Thyroid gland (tissue), 4 donors: ENCODE data around the gene NRP2. TPM values are rescaled to one million over a fixed set of nuclear protein-coding genes. Genes with fewer than 3 reads are reported as not detected.
A peak's percentile ranks its signal among the peaks of the same experiment; 100 is the strongest.

Experiments used
- DNase-seq, 2 donors: peaks; one replicate each; pipeline ENCODE4 v3.0.0-alpha.2; 2019
- H3K27ac ChIP-seq, 3 donors: fragments of 200-600 bp; sonication (generic); 1 replicate in 2 of 3; 2 replicates in 1 of 3; pipeline ENCODE4 v1.5.1; 2016 to 2019; ENCODE audit warnings: mild to moderate bottlenecking in 1 of 3, moderate library complexity in 1 of 3
- H3K27me3 ChIP-seq: fragments of 200-600 bp; sonication (generic); one replicate; pipeline ENCODE4 v1.5.1; 2019
- H3K36me3 ChIP-seq, 2 donors: fragments of 200-600 bp; sonication (generic); one replicate each; pipeline ENCODE4 v1.5.1; 2016 to 2019
- H3K4me1 ChIP-seq, 2 donors: fragments of 200-600 bp; sonication (generic); one replicate each; pipeline ENCODE4 v1.5.1; 2017 to 2019
- H3K4me3 ChIP-seq, 3 donors: fragments of 200-600 bp; sonication (generic); replicated peaks in 1 of 3; 1 replicate in 2 of 3; 2 replicates in 1 of 3; pipeline ENCODE4 v1.5.1; 2016; ENCODE audit warnings: mild to moderate bottlenecking in 1 of 3
- H3K9me3 ChIP-seq: fragments of 200-600 bp; sonication (generic); one replicate; pipeline ENCODE4 v1.5.1; 2017
- POLR2A ChIP-seq, 2 donors: fragments of 450-650 bp; IDR thresholded peaks; one replicate each; pipeline ENCODE4 v1.6.1; 2017; ENCODE audit warnings: antibody characterized with exemption in 2 of 2, mild to moderate bottlenecking in 2 of 2, moderate library complexity in 1 of 2
- WGBS, 2 donors: methylation state at CpG; one replicate each; pipeline ENCODE4 v1.1.5; 2017; 5-methylcytosine and 5-hydroxymethylcytosine counted together
- intact Hi-C: fragments of 100-400 bp; cut with DNase I; formaldehyde crosslinking; loops from one replicate; pipeline ENCODE4 v1.15.1; 2023
- total RNA-seq, 4 donors: library from RNA; depleted of rRNA; stranded (reverse); fragments of >200 nt; gene quantifications; one replicate each; pipeline ENCODE4 v1.2.3, GENCODE V29; 2016
- TF ChIP-seq, protein P1 (sequence below), 6 experiments: fragments of 200-600 bp in 3 of 6; fragments of 450-650 bp in 3 of 6; sonication (generic) in 3 of 6; IDR thresholded peaks; one replicate each; pipeline ENCODE4 v1.5.1; 2016 to 2019; ENCODE audit warnings: antibody characterized with exemption in 6 of 6, mild to moderate bottlenecking in 2 of 6, inconsistent platforms in 1 of 6, moderate library complexity in 1 of 6

NRP2 gene
- total RNA-seq, 4 donors from 2014 or later: 29.3 to 62.5 (median 41.6) TPM

DNA sequence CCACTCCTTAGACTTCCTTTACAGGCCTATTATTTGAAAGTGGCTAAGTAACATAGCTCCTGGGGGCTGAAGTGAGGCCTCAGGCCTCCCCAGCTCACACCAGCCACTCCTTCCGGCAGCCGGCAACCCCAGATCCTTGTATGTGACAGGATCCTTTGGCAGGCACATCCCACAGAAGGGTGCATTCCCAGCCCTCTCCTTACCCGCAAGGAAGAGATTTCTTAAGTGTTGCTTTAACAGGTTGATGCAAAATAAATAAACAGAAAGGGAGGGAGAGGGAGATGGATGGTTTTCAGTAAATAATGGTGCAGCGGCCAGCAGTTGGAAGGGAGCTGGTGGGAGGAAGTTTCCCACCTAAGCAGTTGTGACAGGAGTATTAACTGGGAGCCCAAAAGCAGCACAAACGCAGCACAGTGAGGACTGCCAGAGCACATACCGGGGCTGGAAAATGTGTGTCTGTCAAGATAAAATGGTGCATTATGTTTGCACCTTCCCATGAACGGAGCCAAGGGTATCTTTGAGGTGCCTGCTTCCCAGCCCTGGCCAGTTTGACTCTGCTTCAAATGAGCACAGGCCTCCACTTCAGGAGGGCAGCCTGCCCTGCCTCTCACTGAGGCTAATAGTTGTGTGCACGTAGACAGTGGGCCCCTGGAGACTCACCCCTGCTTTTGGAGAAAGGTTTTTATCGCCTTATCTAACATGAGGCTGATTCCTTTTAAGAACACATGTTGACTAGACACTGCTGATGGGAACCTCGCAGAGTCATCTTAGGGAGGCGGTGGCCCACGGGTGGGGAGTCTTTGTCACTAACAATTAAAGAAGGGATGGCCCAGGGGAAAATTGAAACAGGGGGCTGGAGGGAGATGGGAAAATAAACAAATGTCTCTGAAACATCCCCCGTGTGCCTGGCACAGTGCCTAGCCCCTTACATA is 32.8 kb downstream of the NRP2 start:
- H3K4me1 ChIP-seq: peaks cover 0 to 7% of the 10 kb centered on the region in 2 donors
- H3K9me3 ChIP-seq: no peaks in the 10 kb centered on the region
- no peak overlapping the region for H3K4me3 ChIP-seq
- H3K36me3 ChIP-seq: no peaks in the 10 kb centered on the region
- peak overlapping the region in 1 of 3 donors; percentile 1 for H3K27ac ChIP-seq
- WGBS, 2 donors: 80 to 82% methylated on average over 13 of the region's 13 CpGs
- TF ChIP-seq POLR2A (IDR thresholded peaks at IDR 0.05): no peak
- no peaks in the 10 kb centered on the region for H3K27me3 ChIP-seq
- no peak for DNase-seq
- intact Hi-C loops: no loop called here

DNA sequence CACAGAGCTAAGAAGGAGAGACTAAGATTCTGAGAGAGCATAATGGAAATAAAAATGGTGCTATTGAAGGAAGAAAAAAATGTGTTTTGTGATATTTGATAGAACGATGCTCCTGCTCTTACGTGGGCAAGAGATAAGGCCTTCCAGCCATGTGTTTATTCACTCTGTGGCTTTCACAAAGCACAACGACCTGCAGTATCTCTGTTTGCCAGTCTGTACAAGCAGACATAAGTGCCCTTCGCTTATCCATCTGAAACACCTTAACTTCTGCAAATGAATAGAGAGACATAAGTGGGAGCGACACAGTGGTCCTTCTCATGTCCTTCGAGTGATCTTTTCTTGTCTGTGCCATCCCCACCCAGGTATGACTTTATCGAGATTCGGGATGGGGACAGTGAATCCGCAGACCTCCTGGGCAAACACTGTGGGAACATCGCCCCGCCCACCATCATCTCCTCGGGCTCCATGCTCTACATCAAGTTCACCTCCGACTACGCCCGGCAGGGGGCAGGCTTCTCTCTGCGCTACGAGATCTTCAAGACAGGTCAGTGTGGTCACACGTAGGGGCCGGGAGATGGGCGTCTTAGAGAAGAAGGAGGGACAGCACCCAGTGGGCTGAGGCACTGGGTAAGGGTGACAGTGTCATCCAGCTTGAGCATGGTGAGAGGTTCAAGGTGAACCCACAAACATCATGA is 33.7 kb downstream of the NRP2 start:
- H3K36me3 ChIP-seq: no peaks in the 10 kb centered on the region
- H3K27ac ChIP-seq: no peak overlapping the region
- intact Hi-C loops: no loop called here
- peak; percentile 40 to 51 for DNase-seq
- H3K9me3 ChIP-seq: no peaks in the 10 kb centered on the region
- WGBS, 2 donors: 79 to 81% methylated on average over 20 of the region's 20 CpGs
- peaks cover 0 to 7% of the 10 kb centered on the region in 2 donors for H3K4me1 ChIP-seq
- TF ChIP-seq, protein P1, sequence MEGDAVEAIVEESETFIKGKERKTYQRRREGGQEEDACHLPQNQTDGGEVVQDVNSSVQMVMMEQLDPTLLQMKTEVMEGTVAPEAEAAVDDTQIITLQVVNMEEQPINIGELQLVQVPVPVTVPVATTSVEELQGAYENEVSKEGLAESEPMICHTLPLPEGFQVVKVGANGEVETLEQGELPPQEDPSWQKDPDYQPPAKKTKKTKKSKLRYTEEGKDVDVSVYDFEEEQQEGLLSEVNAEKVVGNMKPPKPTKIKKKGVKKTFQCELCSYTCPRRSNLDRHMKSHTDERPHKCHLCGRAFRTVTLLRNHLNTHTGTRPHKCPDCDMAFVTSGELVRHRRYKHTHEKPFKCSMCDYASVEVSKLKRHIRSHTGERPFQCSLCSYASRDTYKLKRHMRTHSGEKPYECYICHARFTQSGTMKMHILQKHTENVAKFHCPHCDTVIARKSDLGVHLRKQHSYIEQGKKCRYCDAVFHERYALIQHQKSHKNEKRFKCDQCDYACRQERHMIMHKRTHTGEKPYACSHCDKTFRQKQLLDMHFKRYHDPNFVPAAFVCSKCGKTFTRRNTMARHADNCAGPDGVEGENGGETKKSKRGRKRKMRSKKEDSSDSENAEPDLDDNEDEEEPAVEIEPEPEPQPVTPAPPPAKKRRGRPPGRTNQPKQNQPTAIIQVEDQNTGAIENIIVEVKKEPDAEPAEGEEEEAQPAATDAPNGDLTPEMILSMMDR (IDR thresholded peaks at IDR 0.05): peak in 2 of 6 experiments; percentile 8 to 29
- TF ChIP-seq POLR2A (IDR thresholded peaks at IDR 0.05): no peak
- H3K4me3 ChIP-seq: no peak overlapping the region
- H3K27me3 ChIP-seq: no peaks in the 10 kb centered on the region

DNA sequence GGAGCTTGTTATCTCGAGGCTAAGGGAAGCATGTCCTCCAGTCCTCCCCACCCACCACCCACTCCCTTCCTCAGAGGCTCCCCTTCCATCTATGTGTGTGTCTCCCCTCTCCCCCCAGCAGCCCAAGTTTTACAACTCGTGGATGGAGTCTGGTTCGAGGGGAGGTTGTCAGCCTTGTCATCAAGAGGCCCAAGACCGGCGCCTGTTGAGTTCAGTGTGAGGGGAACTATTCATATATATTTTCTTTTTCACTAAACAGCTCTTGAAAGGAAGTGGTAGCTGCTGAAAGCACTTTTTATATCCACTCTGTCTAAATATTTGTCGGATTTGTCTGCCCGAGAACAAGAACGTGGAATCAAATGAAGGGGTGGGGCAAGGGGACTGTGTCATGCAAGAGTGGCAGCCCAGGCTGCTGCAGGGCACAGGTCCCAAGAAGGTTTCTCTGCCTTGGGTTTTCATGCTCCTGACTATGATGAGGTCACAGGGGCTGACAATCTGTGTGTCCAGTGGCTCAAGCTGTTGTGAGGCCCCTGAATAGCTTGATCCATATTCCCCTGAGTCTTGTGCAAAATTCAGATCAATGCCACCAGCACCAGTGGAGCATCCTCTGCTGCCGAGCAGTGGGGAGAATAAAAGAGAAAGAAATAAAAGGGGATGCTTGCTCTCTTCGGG is 35.0 kb downstream of the NRP2 start:
- WGBS, 2 donors: 73 to 77% methylated on average over 10 of the region's 10 CpGs
- Histone ChIP-seq H3K27ac (no peak overlapping the region), H3K4me3 (no peak overlapping the region), H3K4me1 (peaks cover 0 to 7% of the 10 kb centered on the region in 2 donors), H3K36me3 (no peaks in the 10 kb centered on the region), H3K27me3 (no peaks in the 10 kb centered on the region), H3K9me3 (no peaks in the 10 kb centered on the region)
- TF ChIP-seq POLR2A (IDR thresholded peaks at IDR 0.05): no peak
- TF ChIP-seq, protein P1 (IDR thresholded peaks at IDR 0.05): no peak
- no peak for DNase-seq
- intact Hi-C loops: no loop called here

DNA sequence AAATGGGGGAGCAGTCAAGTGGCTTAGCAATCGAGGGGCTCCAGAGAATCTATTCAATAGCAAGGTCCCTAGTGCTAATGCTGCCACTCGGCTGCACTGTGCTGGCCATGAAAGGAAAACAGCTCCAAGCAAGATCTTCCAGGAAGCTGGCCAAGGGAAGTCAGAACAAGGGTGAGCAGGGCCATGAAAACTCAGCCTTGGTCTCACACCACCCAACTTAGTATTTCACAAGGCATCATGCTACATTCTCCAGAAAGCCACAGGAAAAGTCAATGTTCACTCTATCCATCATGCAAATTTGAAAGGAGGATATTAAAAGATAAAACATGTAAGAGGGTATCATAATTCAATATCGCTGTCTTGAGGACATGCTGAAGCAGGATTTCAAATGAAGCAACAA is 35.7 kb downstream of the NRP2 start:
- TF ChIP-seq POLR2A (IDR thresholded peaks at IDR 0.05): no peak
- TF ChIP-seq, protein P1 (IDR thresholded peaks at IDR 0.05): no peak
- 80 to 81% methylated on average over 3 of the region's 3 CpGs for WGBS, 2 donors
- H3K27ac ChIP-seq: no peak overlapping the region

DNA sequence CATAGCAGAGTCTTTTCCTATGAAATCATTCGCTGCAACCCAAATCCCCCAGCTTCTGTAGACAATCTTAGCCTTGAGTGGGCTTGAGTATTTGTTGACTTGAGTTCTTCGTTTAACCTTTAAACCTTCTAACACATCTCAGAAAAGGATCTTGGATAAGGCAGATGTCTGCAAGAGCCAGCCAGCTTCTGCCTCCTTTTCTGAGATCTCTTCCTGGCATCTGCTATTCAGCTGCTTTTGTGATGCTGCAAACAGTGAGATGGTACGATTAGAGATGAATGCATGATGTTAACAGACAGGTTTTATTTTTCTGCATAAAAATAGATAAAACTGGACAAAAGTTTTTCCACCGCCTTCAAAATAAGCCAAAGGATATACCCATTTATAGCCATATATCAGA is 37.5 kb downstream of the NRP2 start:
- H3K9me3 ChIP-seq: no peaks in the 10 kb centered on the region
- intact Hi-C loops: no loop called here
- H3K27ac ChIP-seq: no peak overlapping the region
- H3K4me3 ChIP-seq: no peak overlapping the region
- no peaks in the 10 kb centered on the region for H3K36me3 ChIP-seq
- 82 to 91% methylated on average over 4 of the region's 4 CpGs for WGBS, 2 donors
- no peak for DNase-seq
- TF ChIP-seq, protein P1 (IDR thresholded peaks at IDR 0.05): no peak
- no peak for TF ChIP-seq POLR2A (IDR thresholded peaks at IDR 0.05)
- no peaks in the 10 kb centered on the region for H3K27me3 ChIP-seq
- H3K4me1 ChIP-seq: peaks cover 0 to 2% of the 10 kb centered on the region in 2 donors

More for the DNA sequence above, 35.7 kb downstream of the NRP2 start:
- Histone ChIP-seq H3K9me3 (no peaks in the 10 kb centered on the region), H3K4me1 (peaks cover 0 to 7% of the 10 kb centered on the region in 2 donors), H3K4me3 (no peak overlapping the region), H3K36me3 (no peaks in the 10 kb centered on the region), H3K27me3 (no peaks in the 10 kb centered on the region)
- no peak for DNase-seq
- intact Hi-C loops: no loop called here
